HG03280 (cell line): Measurements from ENCODE around the gene MORN5.

Source experiments
- ATAC-seq: cut with Tn5 transposase; IDR thresholded peaks from one replicate; pipeline ENCODE4 v1.9.1; 2021; ENCODE audit warnings: mild to moderate bottlenecking, moderate library complexity; ENCODE audit not compliant: unreplicated experiment

Gene MORN5

DNA sequence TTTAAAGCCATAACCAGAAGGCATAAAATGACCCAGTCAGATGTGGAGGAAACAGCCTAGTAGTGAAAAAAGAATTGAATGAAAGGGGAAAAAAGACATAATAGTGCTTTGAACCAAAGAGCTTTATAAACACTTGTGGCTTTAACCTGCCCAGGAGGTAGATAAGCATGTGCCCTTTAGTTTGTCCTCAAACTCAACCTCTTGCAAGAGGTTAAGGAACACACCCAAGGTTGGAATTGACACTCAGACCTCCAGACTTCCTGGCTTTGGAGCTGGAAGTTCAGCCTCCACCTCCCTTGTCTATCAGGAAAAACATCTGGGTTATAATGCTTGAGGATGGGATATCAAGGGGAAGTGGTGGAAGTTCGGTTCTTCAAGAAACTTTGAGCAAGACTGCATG, 16.4 kb upstream of the MORN5 start:
- no peak for ATAC-seq

DNA sequence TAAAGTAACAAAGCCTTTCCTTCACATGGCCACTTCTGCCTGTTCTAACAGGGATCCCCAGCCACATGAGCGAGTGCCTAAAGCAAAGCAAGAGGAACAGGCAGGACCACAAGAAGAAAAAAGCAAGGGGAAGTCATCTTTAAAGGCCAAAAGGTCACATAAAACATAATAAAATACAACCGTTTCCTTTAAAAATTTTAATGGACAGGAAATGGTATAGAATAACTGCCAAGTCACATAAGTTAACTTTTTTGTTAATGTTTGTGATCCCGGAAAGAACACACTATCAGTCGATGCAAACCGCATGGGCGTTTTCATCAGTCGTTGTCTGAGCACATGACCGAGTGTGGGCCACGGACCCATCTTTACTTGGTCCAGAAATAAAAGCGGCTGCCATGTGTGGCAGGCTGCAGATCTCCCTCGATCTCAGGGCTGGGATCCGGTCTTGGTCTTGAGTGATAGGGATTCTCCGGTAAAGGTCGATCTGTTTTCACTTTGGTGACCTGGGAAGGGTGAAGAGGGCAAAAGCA, 15.8 kb upstream of the MORN5 start:
- no peak for ATAC-seq

DNA sequence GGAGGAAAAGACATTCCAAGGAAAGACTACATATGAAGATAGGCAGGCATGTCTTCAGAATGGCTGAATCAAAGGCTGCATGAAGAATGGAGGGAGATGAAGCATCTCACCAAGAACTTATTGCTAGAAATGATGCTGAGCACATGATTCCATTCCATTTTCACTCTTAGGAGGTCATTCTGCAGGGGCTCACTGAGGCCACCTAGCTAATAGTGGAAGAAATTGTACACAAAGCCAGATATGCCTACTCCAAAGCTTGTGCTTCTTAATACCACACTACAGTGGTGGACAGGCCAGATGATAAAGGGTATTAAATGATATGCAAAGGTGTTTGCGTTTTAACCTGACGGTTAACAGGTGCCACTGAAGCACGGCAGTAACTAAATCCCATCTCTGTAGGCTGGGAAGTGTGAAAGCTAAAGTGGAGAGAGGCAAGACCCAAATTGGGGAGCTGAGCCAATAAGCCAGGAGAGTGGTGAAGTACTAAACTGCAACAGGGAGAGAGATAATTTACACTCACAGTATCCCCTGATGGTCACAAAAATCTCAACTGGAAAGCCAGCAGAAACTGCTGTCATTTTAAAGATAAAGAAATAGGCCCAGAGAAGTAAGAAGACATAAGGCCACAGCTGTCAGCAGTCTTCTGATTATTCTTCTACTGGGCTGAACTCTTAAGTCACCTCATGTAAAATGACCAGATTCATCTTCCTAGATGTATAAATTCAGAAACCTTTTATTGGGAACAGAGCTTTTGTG, 14.7 kb upstream of the MORN5 start:
- no peak for ATAC-seq

DNA sequence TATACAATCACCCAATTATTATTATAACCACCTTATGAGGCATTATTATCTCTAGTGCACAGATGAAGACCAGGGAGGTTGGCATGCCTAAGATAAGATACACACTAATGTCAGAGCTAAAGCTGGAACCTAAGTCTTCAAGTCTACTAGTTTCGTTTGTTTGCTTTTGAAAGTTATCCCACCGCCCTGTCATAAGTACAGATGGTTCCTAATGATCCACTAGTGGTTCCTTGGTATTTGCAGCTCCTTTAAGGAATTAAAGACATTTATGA, 14.2 kb upstream of the MORN5 start:
- no peak for ATAC-seq

DNA sequence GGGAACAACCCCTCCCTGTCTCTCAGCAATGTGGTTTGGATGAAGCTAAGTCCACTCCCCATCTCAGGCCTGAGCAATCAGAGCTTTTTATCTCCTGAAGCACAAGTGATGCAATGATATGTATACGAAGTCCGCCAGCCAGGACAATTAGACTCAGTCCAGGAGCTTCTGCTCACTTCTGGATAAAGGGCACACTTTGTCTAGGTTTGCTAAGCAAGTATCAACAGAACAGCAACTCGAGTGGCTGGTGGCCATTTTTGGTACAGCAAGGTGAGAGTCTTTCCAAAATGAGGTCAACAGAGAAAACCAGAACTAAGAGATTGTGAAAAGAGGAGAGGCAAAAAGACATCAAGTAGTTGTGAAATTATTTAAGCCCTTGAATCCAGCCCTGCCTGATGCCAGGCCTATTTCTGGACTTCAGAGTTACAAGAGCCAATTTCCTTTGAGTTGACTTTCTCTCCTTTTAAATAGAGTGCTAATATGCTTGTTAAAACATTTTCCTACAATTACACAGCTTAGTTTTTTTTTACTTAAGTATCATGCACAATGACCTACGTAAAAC, 8.4 kb upstream of the MORN5 start:
- ATAC-seq = no peak

DNA sequence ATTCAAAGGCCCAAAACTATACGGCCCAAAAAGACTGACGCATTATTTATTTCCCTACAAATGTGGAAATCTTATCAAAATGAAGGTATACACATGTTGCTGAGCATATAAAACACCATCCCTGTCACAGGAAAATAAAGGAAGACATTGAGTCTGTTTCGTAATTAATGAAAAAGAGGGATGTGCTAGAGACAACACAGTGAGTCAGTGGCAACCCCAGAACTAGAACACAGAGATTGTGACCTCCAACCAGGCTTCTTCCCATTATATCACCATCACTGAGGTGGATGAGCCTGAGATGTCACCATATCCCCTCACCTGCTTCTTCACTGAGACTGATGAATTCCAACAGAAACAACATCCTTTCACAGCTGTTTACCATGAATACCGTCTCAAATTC, 3.9 kb upstream of the MORN5 start:
- no peak for ATAC-seq

DNA sequence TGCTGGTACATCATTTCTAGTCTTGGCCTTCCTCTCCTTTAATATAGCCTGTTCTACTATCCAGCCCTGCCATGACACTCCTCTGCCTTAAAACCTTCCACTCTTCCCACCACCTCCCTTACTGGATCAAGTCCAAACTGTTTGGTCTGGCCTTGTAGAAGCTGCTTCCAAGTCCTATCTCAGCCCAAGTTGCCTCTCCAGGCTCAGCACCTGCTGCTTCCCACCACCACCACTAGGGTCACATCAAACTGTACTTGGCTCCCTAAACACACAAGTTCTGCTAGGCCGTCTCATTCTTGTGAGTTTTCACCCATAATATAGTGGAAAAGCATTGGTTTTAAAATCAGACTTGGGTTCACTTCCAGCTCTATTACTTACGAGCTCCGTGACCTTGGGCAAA, 1.5 kb upstream of the MORN5 start:
- peak; percentile 43 for ATAC-seq

DNA sequence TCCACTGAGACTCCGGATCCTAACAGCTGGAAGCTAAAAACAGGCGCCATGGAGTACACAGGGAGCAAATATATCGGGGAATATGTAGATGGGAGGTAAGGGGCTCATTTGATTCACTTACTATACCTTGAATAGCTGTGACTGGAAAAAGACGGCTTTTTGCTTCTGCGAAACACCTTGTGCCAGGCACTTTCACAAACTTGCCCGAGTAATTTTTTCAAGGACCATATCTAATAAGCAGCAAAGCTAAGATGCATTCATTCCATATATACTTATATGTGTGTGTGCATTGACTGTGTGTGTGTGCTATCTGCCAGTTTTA, 178 bp downstream of the MORN5 start:
- ATAC-seq = peak; percentile 13

DNA sequence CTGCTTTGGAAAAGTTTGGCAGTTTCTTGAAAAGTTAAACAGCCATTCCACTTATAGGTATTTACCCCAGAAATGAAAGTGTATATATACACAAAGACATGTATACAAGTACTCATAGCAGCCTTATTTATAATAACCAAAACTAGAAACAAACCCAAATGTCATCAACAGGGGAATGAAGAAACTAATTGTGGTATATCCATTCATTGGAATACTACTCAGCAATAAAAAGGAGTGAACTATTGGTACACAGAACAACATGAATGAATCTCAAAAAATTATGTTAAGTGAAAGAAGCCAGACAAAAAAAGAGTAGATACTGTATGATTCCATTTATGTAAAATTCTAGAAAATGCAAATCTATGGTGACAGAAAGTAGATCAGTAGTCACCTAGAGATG, 2.7 kb downstream of the MORN5 start:
- ATAC-seq = no peak

DNA sequence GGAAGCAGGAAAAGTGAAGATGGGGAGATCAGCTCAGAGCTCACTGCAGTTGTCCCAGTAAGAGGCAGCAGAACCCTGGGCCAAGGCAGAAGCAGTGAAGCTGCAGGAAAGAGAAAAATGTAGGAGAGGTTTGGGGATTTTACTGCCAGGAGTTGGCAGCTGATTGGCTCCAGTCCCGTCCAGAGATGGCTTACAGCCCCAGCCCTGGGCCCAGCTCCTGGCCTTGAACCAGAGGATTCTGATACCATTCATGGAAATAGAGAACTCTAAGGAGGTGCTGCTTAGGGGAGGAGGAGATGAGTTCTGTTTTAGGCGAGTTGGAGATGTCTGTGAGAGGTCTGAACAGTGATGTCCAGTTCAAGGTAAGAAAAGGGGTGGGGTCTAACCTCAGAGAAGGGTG, 4.6 kb downstream of the MORN5 start:
- ATAC-seq = no peak

DNA sequence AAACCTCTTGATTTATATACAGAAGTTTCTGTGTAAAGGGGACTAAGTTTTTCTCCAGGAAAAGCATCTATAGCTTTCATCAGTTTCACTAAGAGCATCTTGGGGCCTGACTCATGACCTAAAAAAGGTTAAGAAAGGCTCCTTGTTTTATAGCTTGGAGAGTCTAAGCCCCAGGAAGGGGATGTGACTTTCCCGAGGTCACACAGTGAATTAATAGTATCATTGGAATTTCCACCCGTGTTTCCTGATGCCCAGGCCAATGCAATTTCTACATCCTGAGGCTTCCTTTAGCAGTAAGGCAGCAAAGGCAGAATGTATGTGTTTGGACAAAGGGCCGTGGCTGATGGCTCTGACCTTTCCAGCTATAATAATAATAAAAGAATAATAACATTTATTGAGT, 8.6 kb downstream of the MORN5 start:
- no peak for ATAC-seq

DNA sequence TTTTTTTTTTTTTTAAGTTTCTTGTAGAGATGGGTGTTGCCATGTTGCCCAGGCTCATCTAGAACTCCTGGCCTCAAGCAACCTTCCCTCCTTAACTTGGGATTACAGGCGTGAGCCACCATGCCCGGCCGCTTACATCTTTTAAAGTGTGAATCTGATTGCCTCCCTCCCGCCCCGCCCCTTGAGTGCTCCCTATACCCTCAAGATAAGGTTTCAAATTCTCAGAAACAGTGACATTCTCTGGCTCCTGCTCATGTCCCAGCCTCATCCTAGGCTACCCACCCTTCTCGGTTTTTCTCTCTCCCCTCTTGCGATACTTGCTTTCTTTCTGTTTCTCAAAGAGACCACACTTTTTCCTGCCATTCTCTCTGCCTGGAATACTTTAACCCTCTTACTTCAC, 12.4 kb downstream of the MORN5 start:
- ATAC-seq = no peak

DNA sequence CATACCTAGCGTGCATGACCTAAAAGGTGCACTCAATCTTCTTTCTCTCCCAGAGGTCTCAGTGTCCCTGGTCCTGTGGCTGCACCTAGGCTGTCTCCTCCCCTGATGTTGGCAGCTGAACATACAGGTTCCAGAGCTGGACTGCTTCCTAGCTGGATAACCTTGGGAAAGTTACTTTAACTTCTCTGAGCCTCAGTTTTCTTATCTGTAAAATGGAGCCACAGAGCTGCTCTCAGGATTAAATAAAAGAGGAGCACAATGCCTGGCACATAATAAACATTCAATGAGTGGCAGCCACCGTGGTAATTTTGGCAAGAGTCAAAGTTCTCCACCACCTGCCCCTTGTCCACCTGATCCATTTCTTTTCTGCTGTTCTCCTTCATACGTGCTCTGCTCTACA, 14.0 kb downstream of the MORN5 start:
- no peak for ATAC-seq

DNA sequence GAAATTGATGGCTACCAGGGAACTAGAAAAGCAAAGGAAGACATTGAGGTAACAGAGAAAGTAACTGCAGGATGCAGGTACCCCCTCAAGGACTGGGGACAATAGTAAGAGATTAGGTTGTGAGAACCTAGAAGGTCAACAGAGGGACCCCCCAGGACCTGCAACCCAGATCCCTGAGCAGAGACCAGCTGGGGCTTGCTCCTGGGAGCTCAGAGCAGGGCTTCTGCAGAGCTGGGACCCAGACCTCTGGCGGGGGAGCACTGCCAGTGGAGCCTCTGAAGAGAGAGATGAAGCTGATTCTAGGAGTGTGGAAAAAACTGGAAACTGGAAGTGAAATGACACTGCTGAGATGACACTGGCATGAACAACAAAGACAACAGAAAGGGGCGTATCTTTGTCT, 17.2 kb downstream of the MORN5 start:
- ATAC-seq = no peak

DNA sequence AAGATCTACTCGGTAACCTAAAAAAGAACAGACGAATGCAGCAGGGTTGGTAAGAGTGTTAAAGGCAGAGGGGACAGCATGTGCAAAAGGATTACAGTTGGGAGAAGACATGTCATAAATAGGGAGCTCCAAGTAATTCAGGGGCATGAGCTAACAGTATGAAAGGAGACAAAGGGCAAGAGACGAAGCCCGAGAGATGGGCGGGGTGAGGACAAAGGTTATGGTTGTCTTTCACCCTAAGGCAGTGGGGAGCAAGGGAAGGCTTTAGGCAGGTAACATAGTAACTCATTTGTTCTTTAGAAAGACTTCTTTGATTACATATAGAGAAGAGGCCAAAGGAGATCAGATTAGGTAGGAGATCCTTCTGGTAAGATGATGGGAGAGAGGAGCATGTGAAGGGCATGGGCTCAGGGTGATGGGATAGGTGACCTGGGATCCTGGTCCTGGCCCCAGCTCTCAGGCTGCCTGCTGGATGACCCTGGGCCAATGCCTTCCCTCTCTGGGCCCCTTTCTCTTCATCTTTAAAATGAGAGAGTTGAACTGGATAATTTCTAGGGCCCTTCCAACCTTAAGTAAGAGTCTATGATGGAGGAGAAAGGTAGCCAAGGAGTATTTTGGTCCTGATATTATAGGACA, 19.5 kb downstream of the MORN5 start:
- ATAC-seq = no peak

DNA sequence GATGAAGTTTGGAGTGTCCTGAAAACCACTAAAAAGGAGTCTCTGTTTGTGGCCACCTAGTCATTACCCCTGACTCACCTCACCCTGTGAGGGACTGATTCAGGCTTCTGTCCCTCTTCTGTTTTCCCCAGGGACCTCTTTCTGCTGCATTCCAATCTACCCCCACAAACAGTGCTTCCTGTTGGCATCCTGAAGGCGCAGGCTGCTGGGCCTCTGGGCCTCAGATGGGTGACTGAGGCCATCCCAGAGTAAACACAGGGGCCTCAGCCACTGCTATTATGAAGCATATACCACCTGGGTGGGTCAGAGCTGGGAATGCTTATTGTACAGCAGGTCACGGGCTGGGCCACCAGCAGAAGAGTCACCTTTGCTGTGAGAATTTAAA, 20.0 kb downstream of the MORN5 start:
- no peak for ATAC-seq

DNA sequence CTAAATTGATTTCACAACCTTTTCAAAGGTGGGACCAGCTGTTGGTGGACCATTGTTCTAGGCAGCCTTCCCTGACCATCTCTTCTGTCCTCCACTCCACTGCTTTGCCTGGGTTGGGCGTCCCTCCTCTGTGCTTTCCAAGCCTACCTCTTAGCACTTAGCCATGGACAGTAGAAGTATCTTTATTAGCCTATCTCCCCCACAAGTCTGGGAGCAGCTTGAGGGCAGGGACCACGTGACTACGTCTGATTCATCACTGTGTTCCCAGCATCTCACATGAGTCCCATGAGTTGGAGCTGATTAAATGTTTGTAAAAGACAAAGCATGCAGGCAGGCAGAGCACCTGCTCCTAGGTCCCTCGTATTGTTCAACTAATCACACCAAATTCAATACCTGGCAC, 20.9 kb downstream of the MORN5 start:
- no peak for ATAC-seq

DNA sequence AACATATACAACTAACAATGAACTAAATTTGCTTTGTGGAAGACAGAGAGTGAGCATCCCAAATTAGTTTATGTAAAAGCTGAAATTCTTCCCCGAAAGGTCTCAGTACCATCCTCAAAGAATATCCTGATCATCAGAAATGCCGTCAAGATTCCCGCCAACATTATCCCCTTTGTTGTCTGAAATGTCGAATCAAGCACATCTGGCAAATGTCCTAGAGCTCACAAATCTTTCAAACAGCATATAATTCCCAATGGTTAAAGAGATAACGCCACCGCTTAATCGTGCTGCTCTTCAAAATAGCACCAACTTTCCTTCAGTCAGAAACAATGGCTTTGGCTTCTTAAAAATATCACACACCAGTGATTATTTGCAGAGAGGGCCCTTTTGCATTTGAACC, 23.8 kb downstream of the MORN5 start:
- no peak for ATAC-seq

DNA sequence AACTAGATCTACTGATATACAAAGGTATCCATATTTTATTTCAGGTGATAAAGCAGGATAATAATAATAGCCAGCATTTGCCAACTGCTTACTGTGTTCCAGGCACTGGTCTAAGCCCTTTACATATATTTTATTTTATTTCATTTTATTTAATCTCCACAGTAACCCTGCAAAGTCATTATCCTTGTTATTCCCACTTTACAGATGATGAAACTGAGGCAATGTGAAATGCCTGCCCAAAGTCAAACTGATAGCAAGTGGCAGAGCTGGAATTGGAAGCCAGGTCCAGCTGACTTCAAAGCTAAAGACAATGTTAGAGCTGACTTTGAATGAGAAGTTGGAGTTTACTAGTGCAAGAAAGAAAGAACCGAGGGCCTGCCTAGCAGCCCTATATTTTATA, 24.8 kb downstream of the MORN5 start:
- no peak for ATAC-seq

DNA sequence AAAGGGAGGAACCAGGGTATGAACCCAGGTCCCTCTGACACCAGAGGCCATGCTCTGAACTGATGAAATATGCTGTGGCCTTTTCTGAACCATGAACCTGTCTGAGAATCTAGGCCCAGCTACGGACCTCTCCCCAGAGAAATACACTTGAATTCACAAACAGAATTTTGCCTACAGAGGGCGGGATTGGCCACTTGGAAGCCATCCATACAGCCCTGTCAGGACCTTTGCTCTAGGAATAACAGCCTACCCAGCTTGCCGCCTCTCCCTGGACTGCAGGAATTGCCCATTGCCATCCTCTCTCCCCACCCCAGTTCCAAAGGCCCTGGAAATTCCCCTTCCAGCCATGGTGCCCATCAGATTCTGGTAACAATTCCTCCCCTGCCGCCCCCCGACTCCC, 26.6 kb downstream of the MORN5 start:
- no peak for ATAC-seq

DNA sequence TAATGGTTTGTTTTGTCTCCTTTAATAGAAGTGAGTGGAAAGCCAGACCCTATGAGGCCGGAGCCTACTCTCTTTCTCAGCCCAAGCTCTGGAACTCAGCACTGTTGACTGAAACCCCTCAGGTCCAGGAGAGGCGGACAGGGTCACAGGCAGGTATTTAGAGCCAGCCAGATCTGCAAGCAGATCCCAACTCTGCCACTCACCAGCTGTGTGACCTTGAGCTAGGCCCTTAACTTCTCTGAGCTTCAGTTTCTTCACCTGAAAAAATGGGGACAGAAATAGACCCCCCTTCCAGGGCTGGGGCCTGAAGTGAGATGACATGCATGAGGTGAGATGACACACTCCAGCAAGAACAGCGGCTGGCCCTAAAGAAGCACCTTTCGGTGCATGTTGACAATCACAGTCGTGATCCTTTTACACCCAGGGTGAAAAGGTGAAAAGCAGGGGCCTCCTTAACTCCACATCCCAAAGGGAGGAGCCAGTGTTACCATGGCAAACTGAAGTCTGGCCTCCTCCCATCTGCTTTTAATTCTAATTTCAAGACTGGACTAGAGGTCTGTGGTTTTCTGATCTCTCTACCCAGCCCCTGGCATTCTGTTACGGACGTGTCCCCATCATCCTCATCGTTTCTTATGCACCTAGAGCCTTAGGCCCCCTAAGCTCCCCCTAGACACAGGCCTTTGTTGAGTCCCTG, 27.2 kb downstream of the MORN5 start:
- no peak for ATAC-seq

DNA sequence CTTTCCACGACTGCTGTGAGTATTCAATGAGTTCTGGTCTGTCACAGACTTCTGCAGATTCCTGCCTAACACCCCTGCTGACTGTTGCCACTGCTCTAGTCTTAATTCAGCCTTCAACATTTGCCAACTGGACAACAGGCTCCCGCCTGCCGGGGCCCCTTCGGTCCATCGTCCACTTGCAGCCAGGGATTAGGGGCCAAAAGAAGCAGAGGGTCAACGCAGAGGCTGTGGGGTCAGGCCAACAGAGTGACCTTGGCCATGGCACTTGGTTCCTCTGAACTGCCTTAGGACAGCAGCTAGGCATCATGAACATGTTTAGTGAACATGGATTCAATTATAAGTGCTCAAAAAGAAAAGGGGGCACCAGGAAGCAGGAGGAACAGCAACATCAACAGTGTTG, 28.7 kb downstream of the MORN5 start:
- ATAC-seq = no peak
